ENCODE data around the gene GSDME.

DNA sequence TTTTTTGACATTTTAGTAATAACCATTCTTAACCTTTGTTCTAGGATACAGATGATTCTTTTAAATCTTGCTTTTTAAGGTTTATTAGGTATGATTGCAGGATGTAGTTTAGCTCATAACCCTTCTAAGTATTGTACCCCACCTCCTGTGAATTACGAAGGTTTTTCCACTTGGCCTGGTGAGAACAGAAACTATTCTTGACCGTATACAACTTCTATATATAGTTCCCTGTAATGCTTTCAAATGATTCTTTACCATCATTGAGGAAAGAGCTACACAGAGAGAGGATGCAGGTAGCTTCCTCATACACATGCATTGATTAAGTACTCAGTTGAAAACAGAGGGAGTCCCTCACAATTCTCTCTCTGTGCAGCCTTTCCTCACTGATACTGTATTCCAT is 97.8 kb downstream of the GSDME start:
- no peak for TF ChIP-seq CTCF (IDR thresholded peaks at IDR 0.05 in 4 of 5, conservative IDR thresholded peaks at IDR 0.05 in 1 of 5)
- no peak for TF ChIP-seq POLR2A (IDR thresholded peaks at IDR 0.05)
